PC-3 (cell line): ENCODE data around the gene DNAH3. TPM values are rescaled to one million over a fixed set of nuclear protein-coding genes. Genes with fewer than 3 reads are reported as not detected.

Source experiments
- ATAC-seq: fragments of 200-7000 bp; cut with Tn5 transposase; 2 replicates; pipeline ENCODE4 v1.9.1; 2020; ENCODE audit warnings: mild to moderate bottlenecking, moderate library complexity
- BruUV-seq: library from RNA; stranded (reverse); fragments of 400-500 nt; replicated peaks from 2 replicates; lab custom pipeline; 2021; lab: Mats Ljungman, UMichigan
- CTCF ChIA-PET: fragments of 300-600 bp; sonication (Branson Sonifier 250); formaldehyde crosslinking; loops from one replicate; lab custom pipeline; 2022; ENCODE audit warnings: antibody characterized with exemption; lab: Charles Lee
- POLR2A ChIA-PET: fragments of 300-600 bp; sonication (Branson Sonifier 250); formaldehyde crosslinking; loops from one replicate; lab custom pipeline; 2022; ENCODE audit warnings: antibody characterized with exemption; ENCODE audit not compliant: unreplicated experiment; lab: Charles Lee
- DNase-seq: peaks from one replicate; pipeline ENCODE4 v3.0.0-alpha.2; 2015
- H2AFZ ChIP-seq: fragments of 300-600 bp; sonication (generic); 2 replicates; pipeline ENCODE4 v1.6.0; 2016; ENCODE audit warnings: antibody characterized with exemption, low read length
- H3F3A ChIP-seq: fragments of 300-600 bp; sonication (generic); one replicate; pipeline ENCODE4 v1.6.0; 2017; ENCODE audit warnings: antibody characterized with exemption, low read length, control low read depth, mild to moderate bottlenecking; ENCODE audit not compliant: unreplicated experiment
- H3K27ac ChIP-seq: fragments of 300-600 bp; sonication (generic); 2 replicates; pipeline ENCODE4 v1.5.1; 2016; ENCODE audit warnings: mild to moderate bottlenecking, low read length
- H3K27me3 ChIP-seq: fragments of 300-600 bp; sonication (generic); 2 replicates; pipeline ENCODE4 v1.6.1; 2016; ENCODE audit warnings: low read length, mixed read lengths
- H3K36me3 ChIP-seq: fragments of 300-600 bp; sonication (generic); 2 replicates; pipeline ENCODE4 v1.6.1; 2016; ENCODE audit warnings: low read depth, mixed run types, low read length, mixed read lengths
- H3K4me1 ChIP-seq: fragments of 300-600 bp; sonication (generic); 2 replicates; pipeline ENCODE4 v1.5.1; 2016; ENCODE audit warnings: low read length; ENCODE audit not compliant: insufficient read depth
- H3K4me2 ChIP-seq: fragments of 300-600 bp; sonication (generic); 2 replicates; pipeline ENCODE4 v1.6.0; 2016; ENCODE audit warnings: low read length
- H3K4me3 ChIP-seq: fragments of 300-600 bp; sonication (generic); 2 replicates; pipeline ENCODE4 v1.5.1; 2016; ENCODE audit warnings: mild to moderate bottlenecking, low read length, mixed read lengths
- H3K79me2 ChIP-seq: fragments of 300-600 bp; sonication (generic); 2 replicates; pipeline ENCODE4 v1.6.1; 2017; ENCODE audit warnings: low read length, mixed read lengths
- H3K9ac ChIP-seq: fragments of 300-600 bp; sonication (generic); 2 replicates; pipeline ENCODE4 v1.6.0; 2016; ENCODE audit warnings: mild to moderate bottlenecking, low read length
- H3K9me2 ChIP-seq: fragments of 300-600 bp; sonication (generic); replicated peaks from 2 replicates; pipeline ENCODE4 v1.6.1; 2016; ENCODE audit warnings: mixed run types, low read length, mixed read lengths
- H3K9me3 ChIP-seq: fragments of 300-600 bp; sonication (generic); 2 replicates; pipeline ENCODE4 v1.6.1; 2016; ENCODE audit warnings: low read length, mixed read lengths
- H4K20me1 ChIP-seq: fragments of 300-600 bp; sonication (generic); 2 replicates; pipeline ENCODE4 v1.6.1; 2016; ENCODE audit warnings: low read length, mixed read lengths
- EZH2 ChIP-seq: fragments of 300-600 bp; sonication (generic); IDR thresholded peaks from one replicate; pipeline ENCODE4 v1.6.1; 2017; ENCODE audit warnings: antibody characterized with exemption, mild to moderate bottlenecking, low read length; ENCODE audit not compliant: unreplicated experiment
- EZH2phosphoT487 ChIP-seq: fragments of 300-600 bp; sonication (generic); IDR thresholded peaks from 2 replicates; pipeline ENCODE4 v1.6.1; 2018; ENCODE audit warnings: mild to moderate bottlenecking, antibody characterized with exemption, low read length, borderline replicate concordance
- intact Hi-C: fragments of 100-400 bp; cut with micrococcal nuclease; formaldehyde crosslinking; loops from 2 replicates; pipeline ENCODE4 v1.9.0; 2023
- total RNA-seq: library from RNA; depleted of rRNA; stranded (reverse); fragments of >200 nt; gene quantifications from 2 replicates; pipeline ENCODE4 v1.2.3, GENCODE V29; 2014
- TF ChIP-seq, protein P1 (sequence below): fragments of 300-600 bp; sonication (generic); conservative IDR thresholded peaks from 2 replicates; pipeline ENCODE4 v1.5.1; 2017; ENCODE audit warnings: antibody characterized with exemption, low read depth, mild to moderate bottlenecking, low read length

DNAH3 gene
- total RNA-seq, 1 experiment from 2014 or later: 0.11 TPM

DNA sequence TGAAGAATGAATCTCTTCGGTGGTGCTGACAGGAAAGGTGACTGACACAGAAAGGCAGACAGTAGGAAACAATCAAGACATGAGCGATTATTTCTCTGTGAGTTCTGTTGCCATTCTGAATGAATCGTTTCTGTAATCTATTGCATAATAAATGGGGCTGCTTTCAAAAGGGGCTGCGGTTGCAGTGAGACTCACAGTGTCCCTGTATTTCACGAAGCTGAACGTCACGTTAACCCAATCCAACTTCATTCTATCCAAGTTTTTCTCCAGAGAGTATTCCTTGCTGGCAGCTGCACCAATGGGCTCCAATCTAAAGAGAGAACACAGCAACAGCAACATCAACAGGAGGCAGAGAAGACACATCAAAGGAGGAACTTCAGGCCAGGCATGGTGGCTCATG, 75.4 kb downstream of the DNAH3 start:
- DNase-seq: no peak
- CTCF ChIA-PET: no interaction called here
- no TSS peak for BruUV-seq

GRCh38 chr16:21072976-21073375, 77.7 kb downstream of the DNAH3 start:
- Histone ChIP-seq H3K4me2 (no peak overlapping the region), H3K4me3 (no peak overlapping the region), H3K4me1 (no peaks in the 10 kb centered on the region), H3K9me3 (no peaks in the 10 kb centered on the region), H2AFZ (no peak overlapping the region), H3K9me2 (no peaks in the 10 kb centered on the region), H3F3A (no peaks in the 10 kb centered on the region), H3K79me2 (no peaks in the 10 kb centered on the region), H4K20me1 (no peaks in the 10 kb centered on the region), H3K27me3 (no peaks in the 10 kb centered on the region), H3K9ac (no peak overlapping the region), H3K27ac (no peak overlapping the region), H3K36me3 (no peaks in the 10 kb centered on the region)
- TF ChIP-seq, protein P1, sequence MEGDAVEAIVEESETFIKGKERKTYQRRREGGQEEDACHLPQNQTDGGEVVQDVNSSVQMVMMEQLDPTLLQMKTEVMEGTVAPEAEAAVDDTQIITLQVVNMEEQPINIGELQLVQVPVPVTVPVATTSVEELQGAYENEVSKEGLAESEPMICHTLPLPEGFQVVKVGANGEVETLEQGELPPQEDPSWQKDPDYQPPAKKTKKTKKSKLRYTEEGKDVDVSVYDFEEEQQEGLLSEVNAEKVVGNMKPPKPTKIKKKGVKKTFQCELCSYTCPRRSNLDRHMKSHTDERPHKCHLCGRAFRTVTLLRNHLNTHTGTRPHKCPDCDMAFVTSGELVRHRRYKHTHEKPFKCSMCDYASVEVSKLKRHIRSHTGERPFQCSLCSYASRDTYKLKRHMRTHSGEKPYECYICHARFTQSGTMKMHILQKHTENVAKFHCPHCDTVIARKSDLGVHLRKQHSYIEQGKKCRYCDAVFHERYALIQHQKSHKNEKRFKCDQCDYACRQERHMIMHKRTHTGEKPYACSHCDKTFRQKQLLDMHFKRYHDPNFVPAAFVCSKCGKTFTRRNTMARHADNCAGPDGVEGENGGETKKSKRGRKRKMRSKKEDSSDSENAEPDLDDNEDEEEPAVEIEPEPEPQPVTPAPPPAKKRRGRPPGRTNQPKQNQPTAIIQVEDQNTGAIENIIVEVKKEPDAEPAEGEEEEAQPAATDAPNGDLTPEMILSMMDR: no peak
- TF ChIP-seq EZH2: no peak
- no peak for TF ChIP-seq EZH2phosphoT487
- ATAC-seq: no peak
- CTCF ChIA-PET: no interaction called here
- POLR2A ChIA-PET: interaction anchor here (0.6 kb wide), 1 partner anchor 266 kb away, joined by 4 read pairs; no protein-coding TSS in a partner anchor
- DNase-seq: no peak
- no TSS peak for BruUV-seq
- intact Hi-C loops: no loop called here

More for the DNA sequence above, 75.4 kb downstream of the DNAH3 start:
- no peaks in the 10 kb centered on the region for H3K9me3 ChIP-seq
- H3K9me2 ChIP-seq: no peaks in the 10 kb centered on the region
- no peaks in the 10 kb centered on the region for H3K79me2 ChIP-seq
- no peak overlapping the region for H3K9ac ChIP-seq
- H3K4me3 ChIP-seq: no peak overlapping the region
- H3F3A ChIP-seq: no peaks in the 10 kb centered on the region
- ATAC-seq: no peak
- POLR2A ChIA-PET: no interaction called here
- intact Hi-C loops: no loop called here
- no peak overlapping the region for H3K27ac ChIP-seq
- no peaks in the 10 kb centered on the region for H3K4me1 ChIP-seq
- no peaks in the 10 kb centered on the region for H3K27me3 ChIP-seq
- no peaks in the 10 kb centered on the region for H3K36me3 ChIP-seq
- no peak overlapping the region for H3K4me2 ChIP-seq
- no peak for TF ChIP-seq EZH2
- TF ChIP-seq, protein P1: no peak
- no peak for TF ChIP-seq EZH2phosphoT487
- no peaks in the 10 kb centered on the region for H4K20me1 ChIP-seq
- H2AFZ ChIP-seq: no peak overlapping the region

GRCh38 chr16:21071741-21072140, 78.9 kb downstream of the DNAH3 start:
- no peaks in the 10 kb centered on the region for H3K9me2 ChIP-seq
- H2AFZ ChIP-seq: no peak overlapping the region
- no peaks in the 10 kb centered on the region for H3K27me3 ChIP-seq
- H3K4me1 ChIP-seq: no peaks in the 10 kb centered on the region
- ATAC-seq: no peak
- no peaks in the 10 kb centered on the region for H3F3A ChIP-seq
- H3K9me3 ChIP-seq: no peaks in the 10 kb centered on the region
- no peak for DNase-seq
- no peak overlapping the region for H3K27ac ChIP-seq
- intact Hi-C loops: no loop called here
- H3K36me3 ChIP-seq: no peaks in the 10 kb centered on the region
- no TSS peak for BruUV-seq
- TF ChIP-seq EZH2 (no peak), EZH2phosphoT487 (no peak)
- TF ChIP-seq, protein P1: no peak
- no peak overlapping the region for H3K4me2 ChIP-seq
- ChIA-PET CTCF (no interaction called here), POLR2A (no interaction called here)
- H3K4me3 ChIP-seq: no peak overlapping the region
- no peaks in the 10 kb centered on the region for H4K20me1 ChIP-seq
- H3K9ac ChIP-seq: no peak overlapping the region
- H3K79me2 ChIP-seq: no peaks in the 10 kb centered on the region
